IMR-90 (cell line): ENCODE data around the gene SARDH. TPM values are rescaled to one million over a fixed set of nuclear protein-coding genes. Genes with fewer than 3 reads are reported as not detected.

ENCODE experiments used
- ATAC-seq: fragments of 200-7000 bp; cut with Tn5 transposase; 2 replicates; pipeline ENCODE4 v1.9.1; 2020; ENCODE audit warnings: low read depth, mild to moderate bottlenecking, moderate library complexity
- BruUV-seq: library from RNA; stranded (reverse); fragments of 400-500 nt; replicated peaks from 2 replicates; lab custom pipeline; 2021; lab: Mats Ljungman, UMichigan
- CTCF ChIA-PET: fragments of 300-600 bp; formaldehyde crosslinking; extraction: SDS; loops from one replicate; lab custom pipeline; 2021; ENCODE audit warnings: antibody characterized with exemption; lab: Yijun Ruan, JAX
- POLR2A ChIA-PET: fragments of 300-600 bp; sonication (Branson Sonifier 250); formaldehyde crosslinking; loops from one replicate; lab custom pipeline; 2022; ENCODE audit warnings: antibody characterized with exemption; ENCODE audit not compliant: unreplicated experiment; lab: Charles Lee
- DNase-seq: peaks from one replicate; pipeline ENCODE4 v3.0.0; 2013
- H2AFZ ChIP-seq: replicated peaks from 2 replicates; pipeline ENCODE3; 2013; ENCODE audit warnings: low read length, mild to moderate bottlenecking; ENCODE audit not compliant: poor library complexity
- H2AK5ac ChIP-seq: 2 replicates; pipeline ENCODE4 v1.6.1; 2013; ENCODE audit warnings: low read depth, low read length, inconsistent platforms
- H2AK9ac ChIP-seq: replicated peaks from 2 replicates; pipeline ENCODE3; 2013; ENCODE audit warnings: mild to moderate bottlenecking, low read depth, low read length, moderate library complexity; ENCODE audit not compliant: poor library complexity
- H2BK120ac ChIP-seq: 2 replicates; pipeline ENCODE4 v1.6.1; 2013; ENCODE audit warnings: low read depth, low read length, inconsistent platforms
- H2BK15ac ChIP-seq: 3 replicates; pipeline ENCODE4 v1.6.1; 2013; ENCODE audit warnings: low read depth, low read length, inconsistent platforms
- H2BK20ac ChIP-seq: 2 replicates; pipeline ENCODE4 v1.6.1; 2013; ENCODE audit warnings: low read depth, mild to moderate bottlenecking, inconsistent platforms, low read length, moderate library complexity
- H2BK5ac ChIP-seq: 2 replicates; pipeline ENCODE4 v1.6.1; 2013; ENCODE audit warnings: mild to moderate bottlenecking, low read depth, low read length, inconsistent platforms; ENCODE audit not compliant: poor library complexity, severe bottlenecking
- H3K14ac ChIP-seq: replicated peaks from 2 replicates; pipeline ENCODE4 v1.6.1; 2013; ENCODE audit warnings: low read depth, low read length, inconsistent platforms
- H3K18ac ChIP-seq: 2 replicates; pipeline ENCODE4 v1.6.1; 2013; ENCODE audit warnings: low read depth, low read length, control low read depth
- H3K23ac ChIP-seq: 2 replicates; pipeline ENCODE4 v1.6.1; 2013; ENCODE audit warnings: low read depth, low read length, inconsistent platforms
- H3K27ac ChIP-seq: 2 replicates; pipeline ENCODE4 v1.5.1; 2013; ENCODE audit warnings: mild to moderate bottlenecking, control low read depth, low read length; ENCODE audit not compliant: insufficient read depth
- H3K27me3 ChIP-seq: 2 replicates; pipeline ENCODE4 v1.6.1; 2013; ENCODE audit warnings: low read length; ENCODE audit not compliant: control insufficient read depth, insufficient read depth
- H3K36me3 ChIP-seq: 2 replicates; pipeline ENCODE4 v1.6.1; 2013; ENCODE audit warnings: low read length, mixed read lengths; ENCODE audit not compliant: control insufficient read depth, insufficient read depth
- H3K4ac ChIP-seq: 2 replicates; pipeline ENCODE4 v1.6.1; 2013; ENCODE audit warnings: low read depth, low read length, inconsistent platforms
- H3K4me1 ChIP-seq: 2 replicates; pipeline ENCODE4 v1.6.1; 2013; ENCODE audit warnings: low read length, mixed read lengths; ENCODE audit not compliant: control insufficient read depth, insufficient read depth
- H3K4me2 ChIP-seq: 2 replicates; pipeline ENCODE4 v1.6.1; 2013; ENCODE audit warnings: low read depth, mild to moderate bottlenecking, control low read depth, low read length, moderate library complexity
- H3K4me3 ChIP-seq: 2 replicates; pipeline ENCODE4 v1.5.1; 2013; ENCODE audit warnings: low read depth, mild to moderate bottlenecking, control low read depth, low read length, moderate library complexity; ENCODE audit not compliant: insufficient read depth
- H3K56ac ChIP-seq: 2 replicates; pipeline ENCODE4 v1.6.1; 2013; ENCODE audit warnings: low read length, inconsistent platforms; ENCODE audit not compliant: insufficient read depth; ENCODE audit errors: extremely low read depth
- H3K79me1 ChIP-seq, 2 experiments: 2 replicates each; pipeline ENCODE4 v1.6.1; 2013; ENCODE audit warnings: low read length in 2 of 2, inconsistent platforms in 1 of 2, low read depth in 1 of 2
- H3K9ac ChIP-seq: 2 replicates; pipeline ENCODE4 v1.6.1; 2013; ENCODE audit warnings: low read depth, low read length, control low read depth
- H3K9me1 ChIP-seq: 2 replicates; pipeline ENCODE4 v1.6.1; 2013; ENCODE audit warnings: low read length, inconsistent platforms; ENCODE audit not compliant: insufficient read depth
- H3K9me3 ChIP-seq: 2 replicates; pipeline ENCODE4 v1.6.1; 2013; ENCODE audit warnings: low read length; ENCODE audit not compliant: control insufficient read depth, insufficient read depth
- H4K20me1 ChIP-seq: 2 replicates; pipeline ENCODE4 v1.6.1; 2013; ENCODE audit warnings: low read length, inconsistent platforms; ENCODE audit not compliant: insufficient read depth
- H4K5ac ChIP-seq: 2 replicates; pipeline ENCODE4 v1.6.1; 2013; ENCODE audit warnings: mild to moderate bottlenecking, low read depth, low read length, control low read depth
- H4K8ac ChIP-seq, 2 experiments: 2 replicates each; pipeline ENCODE4 v1.6.1; 2013; ENCODE audit warnings: low read depth in 2 of 2, low read length in 2 of 2, control low read depth in 1 of 2, inconsistent platforms in 1 of 2
- H4K91ac ChIP-seq: 2 replicates; pipeline ENCODE4 v1.6.1; 2013; ENCODE audit warnings: low read depth, low read length, inconsistent platforms; ENCODE audit not compliant: insufficient read depth
- BHLHE40 ChIP-seq: fragments of 150-350 bp; IDR thresholded peaks from 2 replicates; pipeline ENCODE4 v1.6.1; 2016; ENCODE audit warnings: mild to moderate bottlenecking, low read depth, low read length
- CEBPB ChIP-seq: IDR thresholded peaks from 2 replicates; pipeline ENCODE4 v1.6.1; 2012; ENCODE audit warnings: low read depth, low read length, improper control_type of control experiment
- CHD1 ChIP-seq: IDR thresholded peaks from 2 replicates; pipeline ENCODE4 v1.6.1; 2012; ENCODE audit warnings: low read depth, low read length, improper control_type of control experiment
- CTCF ChIP-seq: conservative IDR thresholded peaks from 2 replicates; pipeline ENCODE4 v1.5.1; 2012; ENCODE audit warnings: mild to moderate bottlenecking, low read depth, low read length, improper control_type of control experiment
- FOS ChIP-seq: fragments of 150-350 bp; IDR thresholded peaks from 2 replicates; pipeline ENCODE4 v1.6.1; 2016; ENCODE audit warnings: low read depth, low read length
- MXI1 ChIP-seq: IDR thresholded peaks from 2 replicates; pipeline ENCODE4 v1.6.1; 2012; ENCODE audit warnings: low read depth, mild to moderate bottlenecking, low read length, moderate library complexity, borderline replicate concordance
- NFE2L2 ChIP-seq: fragments of 150-350 bp; IDR thresholded peaks from 2 replicates; pipeline ENCODE4 v1.6.1; 2016; ENCODE audit warnings: low read depth, mild to moderate bottlenecking, low read length
- POLR2A ChIP-seq: IDR thresholded peaks from 2 replicates; pipeline ENCODE4 v1.6.1; 2012; ENCODE audit warnings: mild to moderate bottlenecking, low read depth, low read length
- RAD21 ChIP-seq: IDR thresholded peaks from 2 replicates; pipeline ENCODE4 v1.6.1; 2012; ENCODE audit warnings: low read length, improper control_type of control experiment
- RCOR1 ChIP-seq: IDR thresholded peaks from 2 replicates; pipeline ENCODE4 v1.6.1; 2012; ENCODE audit warnings: mild to moderate bottlenecking, low read length, improper control_type of control experiment; ENCODE audit not compliant: insufficient replicate concordance
- RFX5 ChIP-seq: IDR thresholded peaks from 2 replicates; pipeline ENCODE4 v1.8.0; 2012; ENCODE audit warnings: low read depth, mild to moderate bottlenecking, low read length, moderate library complexity
- WGBS, 2 experiments: methylation state at CpG; one replicate each; pipeline versions ENCODE4 v1.1.5 to v1.1.7; 2013; ENCODE audit warnings: missing lambda C conversion rate in 2 of 2; ENCODE audit not compliant: insufficient read length in 1 of 2; ENCODE audit errors: extremely low coverage in 2 of 2; 5-methylcytosine and 5-hydroxymethylcytosine counted together
- dilution Hi-C: fragments of 300-500 bp; cut with HindIII; formaldehyde crosslinking; loops from one replicate; pipeline ENCODE4 v1.14.3; 2018; ENCODE audit warnings: low sequenced_read_pairs; ENCODE audit not compliant: unreplicated experiment
- in situ Hi-C: fragments of 300-500 bp; cut with MboI; formaldehyde crosslinking; loops from 3 replicates; pipeline ENCODE4 v1.14.3; 2019; ENCODE audit warnings: low sequenced_read_pairs, inconsistent platforms, mixed read lengths
- intact Hi-C: fragments of 100-400 bp; cut with micrococcal nuclease; formaldehyde crosslinking; loops from 2 replicates; pipeline ENCODE4 v1.10.0; 2022
- polyA plus RNA-seq, 3 experiments: library from polyadenylated mRNA; depleted of rRNA; stranded (reverse); fragments of >200 nt; gene quantifications; 2 replicates each; pipeline ENCODE4 v1.2.3, GENCODE V29; 2012; ENCODE audit warnings: low replicate concordance in 1 of 3
- total RNA-seq: library from RNA; depleted of rRNA; stranded (reverse); fragments of >200 nt; gene quantifications from 2 replicates; pipeline ENCODE4 v1.2.3, GENCODE V29; 2012

SARDH gene
- total and polyA plus RNA-seq, 2 of the 4 experiments (the other 2 are of a cell fraction) = 5.0 to 7.5 TPM

GRCh38 chr9:133754688-133755227 lies 16.6 kb upstream of the SARDH start:
- H3K4me1 ChIP-seq = no peaks in the 10 kb centered on the region; the same call in 1 of the 2 replicates
- H3K27ac ChIP-seq = no peak overlapping the region
- no TSS peak for BruUV-seq
- ATAC-seq (no peak), DNase-seq (no peak)
- no peak overlapping the region for H3K4me3 ChIP-seq
- in situ Hi-C loops (no loop called here), dilution Hi-C loops (no loop called here), intact Hi-C loops (no loop called here)
- H3K4ac ChIP-seq = no peak overlapping the region
- H3K56ac ChIP-seq = no peak overlapping the region
- no peak overlapping the region for H2BK120ac ChIP-seq
- peak overlapping the region; percentile 19 for H2AK9ac ChIP-seq
- H4K20me1 ChIP-seq = no peaks in the 10 kb centered on the region
- H3K9me1 ChIP-seq = 0 out of 2 replicates have a peak, but pooled peaks cover 1% of the 10 kb centered on the region
- no peak overlapping the region for H2AFZ ChIP-seq
- H3K23ac ChIP-seq = no peak overlapping the region
- TF ChIP-seq BHLHE40 (no peak), POLR2A (no peak), MXI1 (no peak), CEBPB (no peak), FOS (no peak), NFE2L2 (no peak), RAD21 (no peak), RCOR1 (no peak), CHD1 (no peak), CTCF (no peak), RFX5 (no peak)
- H3K27me3 ChIP-seq = no peaks in the 10 kb centered on the region; the same call in 1 of the 2 replicates
- no peak overlapping the region for H4K91ac ChIP-seq
- H4K8ac ChIP-seq = no peak overlapping the region
- no peak overlapping the region for H2BK15ac ChIP-seq
- H2BK5ac ChIP-seq = no peak overlapping the region
- H3K4me2 ChIP-seq = no peak overlapping the region
- H3K14ac ChIP-seq = no peak overlapping the region
- ChIA-PET CTCF (no interaction called here), POLR2A (no interaction called here)
- WGBS, 2 experiments = 23 to 100% methylated on average over 1 to 4 of the region's 9 CpGs
- no peak overlapping the region for H2AK5ac ChIP-seq
- H4K5ac ChIP-seq = no peak overlapping the region
- no peaks in the 10 kb centered on the region for H3K9me3 ChIP-seq
- no peaks in the 10 kb centered on the region for H3K79me1 ChIP-seq
- H3K9ac ChIP-seq = no peak overlapping the region
- H2BK20ac ChIP-seq = no peak overlapping the region
- no peaks in the 10 kb centered on the region for H3K36me3 ChIP-seq
- H3K18ac ChIP-seq = no peak overlapping the region
